ENCODE data around the gene RNF180. TPM values are rescaled to one million over a fixed set of nuclear protein-coding genes. Genes with fewer than 3 reads are reported as not detected.

Gene RNF180
- total RNA-seq, 1 experiment from 2014 or later = 0.10 TPM

DNA sequence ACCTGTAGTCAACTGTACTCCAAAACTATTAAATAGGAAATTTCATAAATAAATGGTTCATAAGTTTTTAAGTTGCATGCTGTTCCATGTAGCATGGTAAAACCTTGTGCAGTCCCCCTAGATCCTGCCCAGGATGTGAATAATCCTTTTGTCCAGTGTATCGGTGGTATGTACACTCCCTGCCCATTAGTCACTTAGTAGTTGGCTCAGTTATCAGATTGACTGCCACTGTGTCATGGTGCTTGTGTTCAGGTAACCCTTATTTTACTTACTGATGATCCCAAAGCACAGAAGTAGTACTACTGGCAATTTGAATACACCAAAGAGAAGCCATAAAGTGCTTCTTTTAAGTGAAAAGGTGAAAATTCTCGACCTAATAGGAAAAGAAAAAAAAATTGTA is 134.2 kb downstream of the RNF180 start:
- H3K27me3 ChIP-seq = no peaks in the 10 kb centered on the region; the same call in 1 of the 2 replicates
- no peaks in the 10 kb centered on the region for H3K9me3 ChIP-seq
- H3K4me3 ChIP-seq = no peak overlapping the region
- DNase-seq = no peak
- H3K36me3 ChIP-seq = no peaks in the 10 kb centered on the region

DNA sequence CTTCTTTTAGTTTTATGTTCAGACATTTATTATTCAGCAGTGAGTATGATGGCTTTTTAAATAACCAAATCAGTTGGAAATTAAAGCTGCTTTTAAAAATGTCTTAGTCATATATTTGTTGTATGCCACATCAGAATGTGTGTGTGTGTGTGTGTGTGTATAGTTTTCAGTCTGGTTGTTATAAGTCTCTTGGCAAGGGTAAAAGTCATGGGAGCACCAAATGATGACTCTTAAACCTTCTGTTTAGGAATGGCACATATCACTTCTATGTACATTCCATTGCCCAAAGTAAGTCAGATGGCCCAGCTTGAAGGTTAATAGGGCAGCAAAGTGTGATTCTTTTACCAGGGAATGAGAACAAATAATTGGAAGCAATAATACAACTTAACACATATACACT is 135.9 kb downstream of the RNF180 start:
- no peaks in the 10 kb centered on the region for H3K36me3 ChIP-seq
- H3K4me3 ChIP-seq = no peak overlapping the region
- H3K9me3 ChIP-seq = no peaks in the 10 kb centered on the region
- H3K27me3 ChIP-seq = no peaks in the 10 kb centered on the region; the same call in 1 of the 2 replicates
- DNase-seq = no peak

DNA sequence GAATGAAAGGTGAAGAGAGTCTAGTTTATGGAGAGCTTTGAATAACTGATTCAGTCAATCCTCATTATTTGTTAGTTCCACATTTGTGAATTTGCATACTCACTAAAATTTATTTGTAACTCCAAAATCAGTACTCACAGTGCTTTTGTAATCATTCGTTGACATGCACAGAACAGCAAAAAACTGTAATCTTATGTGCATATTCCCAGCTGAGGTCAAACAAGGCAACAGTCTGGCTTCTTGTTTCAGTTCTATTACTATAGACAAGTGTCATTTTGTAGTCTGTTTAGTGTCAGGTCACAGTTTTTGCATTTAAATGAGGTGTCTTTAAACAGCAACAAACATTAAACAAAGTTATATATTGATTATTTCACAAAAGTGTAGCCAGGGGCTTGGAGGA is 142.5 kb downstream of the RNF180 start:
- no peak overlapping the region for H3K4me3 ChIP-seq
- no peaks in the 10 kb centered on the region; the same call in 1 of the 2 replicates for H3K27me3 ChIP-seq
- no peaks in the 10 kb centered on the region for H3K36me3 ChIP-seq
- H3K9me3 ChIP-seq = no peaks in the 10 kb centered on the region
- no peak for DNase-seq

DNA sequence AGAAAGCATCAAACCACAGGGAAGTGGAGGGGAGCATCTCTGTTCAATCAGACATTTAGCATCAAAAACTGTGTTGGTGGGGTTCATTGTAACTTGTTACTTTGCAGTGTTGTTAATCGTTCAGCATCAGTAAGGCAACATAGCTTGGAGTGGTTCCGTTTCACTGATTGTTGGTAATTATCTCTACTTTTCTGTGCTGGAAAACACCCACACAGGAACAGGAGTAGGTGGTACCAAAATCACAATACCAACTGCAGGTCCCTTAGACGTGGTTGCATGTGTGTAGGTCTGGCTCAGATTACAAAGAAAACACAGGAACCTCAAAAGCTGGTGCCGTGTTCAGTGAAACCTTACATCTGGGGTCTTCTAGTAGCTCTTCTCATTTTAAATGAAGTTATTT is 146.8 kb downstream of the RNF180 start:
- H3K4me3 ChIP-seq = no peak overlapping the region
- no peaks in the 10 kb centered on the region for H3K36me3 ChIP-seq
- no peaks in the 10 kb centered on the region for H3K9me3 ChIP-seq
- no peaks in the 10 kb centered on the region for H3K27me3 ChIP-seq
- DNase-seq = no peak

DNA sequence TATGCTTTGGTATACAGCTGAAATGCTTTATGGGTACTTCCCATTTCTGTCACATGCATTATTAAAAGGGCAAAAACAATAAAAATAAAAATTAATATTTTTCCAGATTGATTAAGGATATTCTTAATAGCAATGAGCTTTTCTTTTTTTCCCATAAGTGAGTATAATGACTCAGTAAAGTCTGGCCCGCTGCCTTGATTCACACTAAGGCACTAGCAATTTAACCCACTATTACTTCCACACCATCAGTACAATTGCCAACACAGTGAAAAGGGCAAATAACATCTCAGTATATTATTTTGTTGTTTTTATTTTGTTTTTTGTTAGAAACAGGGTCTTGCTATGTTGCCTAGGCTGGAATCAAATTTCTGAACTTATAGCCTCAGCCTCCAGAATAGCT is 150.1 kb downstream of the RNF180 start:
- Histone ChIP-seq H3K36me3 (no peaks in the 10 kb centered on the region), H3K4me3 (no peak overlapping the region), H3K9me3 (no peaks in the 10 kb centered on the region), H3K27me3 (no peaks in the 10 kb centered on the region)
- DNase-seq = no peak

DNA sequence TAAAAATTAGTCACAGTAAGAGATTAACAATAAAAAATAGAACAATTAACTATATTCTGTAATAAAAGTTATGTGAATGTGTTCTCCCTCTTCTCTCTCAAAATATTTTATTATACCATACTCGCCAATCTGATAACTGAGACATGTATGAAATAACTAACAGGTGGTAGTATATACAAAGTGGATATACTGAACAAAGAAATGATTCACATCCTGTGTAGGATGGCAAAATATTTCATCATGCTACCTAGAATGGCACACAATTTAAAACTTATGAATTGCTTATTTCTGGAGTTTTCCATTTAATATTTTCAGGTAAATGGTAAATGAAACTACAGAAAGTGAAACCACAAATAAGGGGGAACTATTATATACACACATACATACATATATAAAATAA is 152.5 kb downstream of the RNF180 start:
- H3K4me3 ChIP-seq = no peak overlapping the region
- H3K27me3 ChIP-seq = no peaks in the 10 kb centered on the region
- no peaks in the 10 kb centered on the region for H3K36me3 ChIP-seq
- DNase-seq = no peak
- no peaks in the 10 kb centered on the region for H3K9me3 ChIP-seq

DNA sequence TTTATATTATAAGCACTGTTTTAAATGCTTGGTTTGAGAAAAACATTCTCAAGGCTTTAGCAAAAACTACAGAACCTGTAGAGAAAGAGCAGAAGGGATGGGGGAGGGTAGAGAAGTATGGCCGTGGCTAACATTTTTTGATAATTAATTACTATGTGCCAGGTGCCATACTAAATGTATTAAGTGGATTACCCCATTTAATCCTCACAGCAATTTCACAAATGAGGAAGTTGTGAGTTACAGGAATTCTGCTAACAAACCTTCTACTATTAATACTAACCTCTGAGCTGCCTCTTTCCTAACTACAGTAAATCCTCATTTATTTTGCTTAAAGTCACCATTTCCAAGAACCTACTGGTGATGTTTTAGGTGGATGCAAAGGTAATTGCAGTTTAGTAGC is 157.9 kb downstream of the RNF180 start:
- Histone ChIP-seq H3K36me3 (no peaks in the 10 kb centered on the region), H3K27me3 (no peaks in the 10 kb centered on the region), H3K9me3 (no peaks in the 10 kb centered on the region), H3K4me3 (no peak overlapping the region)
- no peak for DNase-seq

DNA sequence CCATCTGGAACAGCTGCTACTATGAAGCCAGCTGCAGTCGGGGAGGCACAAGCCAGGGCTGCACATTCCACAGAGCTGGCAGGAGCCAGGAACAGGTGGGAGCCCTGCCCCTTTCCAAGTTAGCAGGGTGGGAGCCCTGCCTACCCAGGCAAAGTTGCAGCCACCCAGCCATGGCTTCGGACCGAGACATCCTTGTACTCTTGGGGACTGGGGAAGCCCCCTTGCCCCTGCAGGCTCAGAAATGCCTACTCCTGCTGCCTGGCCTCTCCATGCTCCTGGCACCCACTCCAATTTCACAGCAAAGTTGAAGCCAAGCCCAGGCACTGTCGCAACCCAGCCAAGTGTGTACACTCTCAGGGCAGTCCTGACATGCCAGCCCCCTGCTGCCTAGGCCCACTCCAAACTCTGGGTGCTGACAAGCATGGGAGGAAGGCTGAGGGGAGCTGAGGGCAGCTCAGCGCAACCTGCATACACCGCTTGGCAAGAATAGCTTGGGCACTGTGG is 165.1 kb downstream of the RNF180 start:
- H3K36me3 ChIP-seq = no peaks in the 10 kb centered on the region
- H3K9me3 ChIP-seq = no peaks in the 10 kb centered on the region
- H3K4me3 ChIP-seq = no peak overlapping the region
- no peaks in the 10 kb centered on the region for H3K27me3 ChIP-seq
- no peak for DNase-seq

DNA sequence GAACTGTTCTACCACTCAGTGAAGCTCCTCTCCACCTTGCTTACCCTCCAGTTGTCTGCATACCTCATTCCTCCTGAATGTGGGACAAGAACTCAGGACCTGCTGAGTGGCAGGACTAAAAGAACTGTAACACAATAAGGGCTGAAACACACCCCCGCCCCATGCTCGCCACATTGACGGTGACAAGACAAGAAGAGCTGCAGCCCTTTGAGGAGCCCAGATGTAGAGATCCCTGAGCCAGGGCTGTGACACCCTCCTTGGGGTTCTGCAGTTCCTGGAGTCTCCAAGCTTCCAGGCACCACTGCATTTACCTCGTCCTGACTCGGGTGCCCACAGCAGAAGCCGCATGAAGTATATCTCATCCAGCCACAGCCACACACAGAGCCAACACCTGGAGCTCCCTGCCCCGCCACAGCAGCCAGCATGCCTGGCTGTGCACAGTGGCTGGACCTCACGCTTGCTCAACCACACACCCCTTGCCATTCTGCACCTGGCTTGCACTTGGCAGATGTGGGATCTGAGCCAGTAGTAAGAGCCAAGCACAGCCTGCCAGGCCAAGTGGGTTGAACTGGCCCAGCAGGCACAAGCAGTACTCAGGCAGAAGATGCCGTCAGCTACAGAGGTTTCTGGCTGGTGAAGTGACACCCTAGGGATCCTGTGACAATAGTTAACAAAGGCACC is 166.1 kb downstream of the RNF180 start:
- H3K36me3 ChIP-seq = no peaks in the 10 kb centered on the region
- H3K27me3 ChIP-seq = no peaks in the 10 kb centered on the region
- no peaks in the 10 kb centered on the region for H3K9me3 ChIP-seq
- DNase-seq = no peak
- H3K4me3 ChIP-seq = no peak overlapping the region

DNA sequence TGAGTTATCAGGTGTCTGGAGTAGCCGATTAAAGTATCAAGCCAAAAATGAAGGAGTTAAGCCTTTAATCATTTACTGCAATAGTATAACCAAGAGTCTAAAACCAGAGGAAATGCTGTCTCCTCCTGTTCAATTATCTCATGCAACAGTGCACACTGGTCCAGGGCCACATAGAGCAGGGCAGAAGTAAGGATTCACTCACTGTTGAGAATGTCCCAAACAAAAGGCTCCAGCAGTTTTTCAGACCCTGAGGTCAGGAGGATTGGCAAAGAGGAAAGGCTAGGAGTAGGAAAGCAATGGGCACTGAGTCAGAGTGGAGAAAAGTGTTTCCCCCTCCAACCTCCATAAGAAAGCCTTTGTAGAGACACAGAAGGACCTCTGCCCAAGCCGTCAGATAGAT is 168.2 kb downstream of the RNF180 start:
- Histone ChIP-seq H3K9me3 (no peaks in the 10 kb centered on the region), H3K36me3 (no peaks in the 10 kb centered on the region), H3K27me3 (no peaks in the 10 kb centered on the region), H3K4me3 (no peak overlapping the region)
- DNase-seq = no peak

DNA sequence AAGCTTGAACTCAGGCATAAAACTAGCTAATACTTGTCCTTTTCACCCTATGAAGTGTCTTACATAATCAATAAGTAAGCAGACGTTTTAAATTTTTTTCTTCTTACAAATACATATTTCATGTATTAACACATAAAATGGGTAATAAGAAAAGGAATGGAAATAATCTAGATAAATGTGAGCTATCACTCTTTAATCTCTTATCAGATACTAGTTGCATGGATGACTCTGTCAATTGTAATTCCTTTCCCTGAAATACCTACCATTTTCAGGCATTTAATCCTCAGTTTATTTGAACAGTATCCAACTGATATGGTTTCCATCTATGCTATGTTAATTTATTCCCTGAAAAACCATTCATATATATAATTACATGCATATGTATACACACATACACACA is 174.1 kb downstream of the RNF180 start:
- Histone ChIP-seq H3K9me3 (no peaks in the 10 kb centered on the region), H3K27me3 (no peaks in the 10 kb centered on the region), H3K36me3 (no peaks in the 10 kb centered on the region), H3K4me3 (no peak overlapping the region)
- no peak for DNase-seq

DNA sequence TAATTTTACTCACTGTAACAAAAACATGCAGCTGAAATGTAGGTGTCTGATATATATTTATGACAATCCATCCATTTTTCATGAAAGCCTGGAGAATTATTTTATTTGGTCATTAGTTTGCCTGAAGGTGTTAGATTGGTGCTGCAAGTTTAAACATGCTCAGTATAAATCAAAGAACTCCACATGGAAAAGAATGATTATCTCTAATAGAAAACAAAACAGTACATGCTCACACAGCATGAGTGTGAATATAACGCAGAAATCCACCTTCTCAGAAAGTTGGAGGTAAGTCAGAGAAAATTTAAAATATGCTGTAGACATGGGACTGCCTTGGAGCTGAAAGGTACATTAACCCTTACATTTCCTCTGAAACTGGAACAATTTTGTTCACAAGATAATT is 174.7 kb downstream of the RNF180 start:
- no peak for DNase-seq

DNA sequence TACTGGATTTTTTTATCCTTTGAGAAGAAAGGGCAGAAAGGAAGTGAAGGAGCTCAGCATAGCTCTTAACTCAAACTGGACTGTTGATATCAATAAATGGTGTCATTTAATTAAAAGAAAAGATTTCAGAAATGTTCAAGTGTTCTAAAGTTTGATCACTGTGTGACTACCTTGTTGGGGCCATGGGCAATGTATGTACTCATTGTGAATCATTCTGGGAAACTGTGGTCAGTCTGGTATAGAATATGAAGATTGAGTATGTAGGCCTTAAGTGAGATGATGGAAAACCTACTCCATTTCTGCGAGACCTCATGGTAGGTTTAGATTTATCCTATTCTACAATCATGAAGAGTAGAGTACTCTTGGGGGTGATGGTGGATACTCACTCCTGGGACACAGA is 175.7 kb downstream of the RNF180 start:
- H3K36me3 ChIP-seq = no peaks in the 10 kb centered on the region
- DNase-seq = no peak
- no peak overlapping the region for H3K4me3 ChIP-seq
- H3K9me3 ChIP-seq = no peaks in the 10 kb centered on the region
- H3K27me3 ChIP-seq = no peaks in the 10 kb centered on the region

More for the DNA sequence above, 174.7 kb downstream of the RNF180 start:
- H3K9me3 ChIP-seq = no peaks in the 10 kb centered on the region
- no peak overlapping the region for H3K4me3 ChIP-seq
- no peaks in the 10 kb centered on the region for H3K36me3 ChIP-seq
- no peaks in the 10 kb centered on the region for H3K27me3 ChIP-seq

DNA sequence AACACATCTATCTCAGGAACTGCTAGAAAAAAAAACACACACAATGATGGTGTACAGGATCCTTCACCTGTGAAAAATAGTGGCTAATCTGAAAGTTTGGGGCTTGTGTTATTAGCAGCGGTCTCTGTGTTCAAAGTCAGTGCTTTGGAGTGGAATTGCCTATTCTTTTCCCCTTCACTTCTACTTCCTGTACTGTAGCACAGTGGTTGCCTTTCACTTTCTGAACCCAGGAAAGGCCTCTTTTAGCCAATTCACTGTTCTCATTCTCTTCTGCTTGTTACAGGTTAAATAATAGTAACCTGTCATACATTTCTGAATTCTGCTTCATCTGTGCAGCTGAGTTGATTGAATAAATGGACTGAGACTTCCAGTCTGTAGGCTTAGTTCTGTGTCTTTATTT is 178.9 kb downstream of the RNF180 start:
- H3K4me3 ChIP-seq = no peak overlapping the region
- H3K27me3 ChIP-seq = no peaks in the 10 kb centered on the region
- H3K9me3 ChIP-seq = no peaks in the 10 kb centered on the region
- DNase-seq = no peak
- no peaks in the 10 kb centered on the region for H3K36me3 ChIP-seq

DNA sequence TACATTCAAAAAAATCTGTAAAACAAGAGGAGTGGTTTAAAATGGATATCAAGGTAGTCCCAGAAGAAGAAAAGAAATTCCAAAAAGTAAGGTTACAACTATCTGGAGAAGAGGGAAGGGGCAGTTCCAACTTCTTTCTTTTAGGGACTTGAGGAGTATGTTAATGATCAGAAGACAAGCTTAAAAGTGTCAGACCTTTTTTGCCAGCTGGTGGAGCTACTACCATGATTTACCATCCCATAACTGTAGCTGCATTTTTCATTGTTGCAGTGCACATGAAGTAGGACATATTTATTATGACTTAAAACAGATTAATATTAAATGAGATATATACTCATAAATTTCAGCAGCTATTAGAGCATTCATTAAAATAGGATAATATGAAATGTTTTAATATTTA is 181.7 kb downstream of the RNF180 start:
- Histone ChIP-seq H3K4me3 (no peak overlapping the region), H3K27me3 (no peaks in the 10 kb centered on the region), H3K9me3 (no peaks in the 10 kb centered on the region), H3K36me3 (no peaks in the 10 kb centered on the region)
- DNase-seq = no peak

DNA sequence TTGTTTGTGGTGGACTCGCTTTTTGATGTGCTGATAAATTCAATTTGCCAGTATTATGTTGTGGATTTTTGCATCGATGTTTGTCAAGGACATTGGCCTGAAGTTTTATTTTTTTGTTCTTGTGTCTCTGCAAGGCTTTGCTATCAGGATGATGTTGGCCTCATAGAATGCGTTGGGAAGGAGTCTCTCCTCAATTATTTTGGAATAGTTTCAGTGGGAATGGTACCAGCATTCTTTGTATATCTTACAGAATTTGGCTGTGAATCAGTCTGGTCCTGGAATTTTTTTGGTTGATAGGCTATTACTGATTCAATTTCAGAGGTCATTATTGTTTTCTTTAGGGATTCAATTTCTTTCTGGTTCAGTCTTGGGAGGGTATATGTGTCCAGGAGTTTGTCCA is 198.8 kb downstream of the RNF180 start:
- no peak for DNase-seq
- Histone ChIP-seq H3K36me3 (no peaks in the 10 kb centered on the region), H3K4me3 (no peak overlapping the region), H3K27me3 (no peaks in the 10 kb centered on the region), H3K9me3 (no peaks in the 10 kb centered on the region)

DNA sequence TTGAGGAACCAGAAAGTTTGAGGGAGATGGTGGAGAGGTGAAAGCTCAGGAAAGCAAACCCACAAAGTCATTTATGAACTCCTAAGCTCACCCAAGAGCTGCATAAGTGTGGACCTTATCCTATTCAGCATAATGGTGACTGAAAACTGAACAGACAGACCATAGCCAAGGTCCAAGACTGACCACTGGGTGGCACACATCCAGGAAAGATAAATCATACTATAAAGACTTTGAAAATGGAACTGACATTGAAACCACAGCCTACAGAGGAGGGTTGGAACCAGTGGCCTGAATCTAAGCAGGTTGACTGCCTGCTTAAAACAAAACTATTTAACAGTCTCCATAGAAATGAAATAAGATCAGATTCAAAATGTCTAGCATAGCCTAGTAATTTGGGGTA is 219.1 kb downstream of the RNF180 start:
- Histone ChIP-seq H3K4me3 (no peak overlapping the region), H3K9me3 (no peaks in the 10 kb centered on the region), H3K36me3 (no peaks in the 10 kb centered on the region), H3K27me3 (peaks cover 3% of the 10 kb centered on the region; the same call in 1 of the 2 replicates)
- no peak for DNase-seq

DNA sequence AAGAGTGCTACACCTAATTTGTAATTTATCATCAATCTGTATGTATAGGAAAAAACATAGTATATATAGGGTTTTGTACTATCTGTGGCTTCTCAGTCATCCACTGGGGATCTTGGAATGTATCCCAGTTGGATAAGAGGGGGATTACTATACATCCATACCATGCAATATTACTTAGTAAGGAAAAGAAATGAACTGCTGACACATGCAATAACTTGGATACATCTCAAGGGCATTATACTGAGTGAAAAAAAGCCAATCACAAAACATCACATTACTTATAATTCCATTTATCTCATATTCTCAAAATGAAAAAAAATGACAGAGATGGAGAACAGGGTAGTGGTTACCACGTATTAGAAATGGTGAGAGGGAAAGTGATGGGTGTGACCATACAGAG is 231.9 kb downstream of the RNF180 start:
- DNase-seq = no peak
- H3K27me3 ChIP-seq = no peaks in the 10 kb centered on the region
- H3K4me3 ChIP-seq = no peak overlapping the region
- H3K9me3 ChIP-seq = no peaks in the 10 kb centered on the region
- no peaks in the 10 kb centered on the region for H3K36me3 ChIP-seq
